HG02759 (cell line): Measurements from ENCODE around the gene PSMD3.
"Not testable (repeated sequence)": the region's sequence is repeated elsewhere in the genome, so short reads cannot be mapped to it uniquely, and the experiment has no call there.

ENCODE experiments used
- ATAC-seq: cut with Tn5 transposase; IDR thresholded peaks from one replicate; pipeline ENCODE4 v1.9.1; 2021; ENCODE audit warnings: mild to moderate bottlenecking, moderate library complexity; ENCODE audit not compliant: unreplicated experiment

Gene PSMD3

DNA sequence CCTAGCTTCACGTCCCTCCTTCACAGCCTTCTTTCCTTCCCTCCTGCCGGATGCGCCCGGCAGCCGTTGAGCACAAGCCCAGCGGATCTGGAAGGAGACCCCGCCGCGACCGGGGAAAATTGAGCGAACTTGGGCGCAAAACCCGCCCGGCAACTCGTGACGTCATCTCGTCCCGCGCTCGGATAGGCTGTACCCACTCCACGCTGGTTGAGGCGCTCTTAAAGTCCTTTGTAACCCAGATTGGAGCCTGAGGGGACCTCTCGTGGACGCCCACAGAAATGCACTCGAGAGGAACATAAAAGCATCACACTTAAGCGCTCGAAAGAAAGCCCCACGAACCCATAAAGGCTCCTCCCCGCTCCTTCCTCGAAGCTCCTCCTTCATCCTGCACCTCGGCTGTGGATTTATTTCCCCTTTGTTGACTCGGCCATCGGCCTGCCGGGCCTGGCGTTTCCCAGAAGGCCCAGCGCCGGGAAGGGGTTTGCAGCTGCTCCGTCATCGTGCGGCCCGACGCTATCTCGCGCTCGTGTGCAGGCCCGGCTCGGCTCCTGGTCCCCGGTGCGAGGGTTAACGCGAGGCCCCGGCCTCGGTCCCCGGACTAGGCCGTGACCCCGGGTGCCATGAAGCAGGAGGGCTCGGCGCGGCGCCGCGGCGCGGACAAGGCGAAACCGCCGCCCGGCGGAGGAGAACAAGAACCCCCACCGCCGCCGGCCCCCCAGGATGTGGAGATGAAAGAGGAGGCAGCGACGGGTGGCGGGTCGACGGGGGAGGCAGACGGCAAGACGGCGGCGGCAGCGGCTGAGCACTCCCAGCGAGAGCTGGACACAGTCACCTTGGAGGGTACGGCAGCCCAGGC is at the start of gene PSMD3:
Gene PSMD3, plus strand, starts transcription at position 457 of the 856 bp plus-strand sequence. Its CDS starts 164 bp downstream, at position 621.
- peak; percentile 94 for ATAC-seq

DNA sequence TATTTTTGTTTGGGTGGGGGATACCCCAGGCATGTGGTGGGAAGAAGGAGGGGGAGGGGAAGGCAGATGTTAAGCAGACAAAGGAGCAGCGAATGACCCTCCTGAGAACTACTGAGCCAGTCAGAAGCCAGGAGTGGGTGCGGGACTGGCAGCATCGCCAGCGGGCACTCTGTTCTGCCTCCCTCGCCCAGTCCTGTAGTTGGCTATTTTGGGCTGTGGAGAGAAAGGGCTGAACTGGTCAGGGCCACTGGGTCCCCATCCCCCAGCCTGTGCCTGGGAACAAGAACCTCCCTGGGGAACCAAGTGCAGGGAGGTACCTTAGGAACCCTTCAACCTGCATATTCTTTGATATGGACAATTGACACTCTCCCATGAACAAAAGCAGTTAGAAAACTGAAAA is 46.7 kb upstream of the PSMD3 start:
- no peak for ATAC-seq

DNA sequence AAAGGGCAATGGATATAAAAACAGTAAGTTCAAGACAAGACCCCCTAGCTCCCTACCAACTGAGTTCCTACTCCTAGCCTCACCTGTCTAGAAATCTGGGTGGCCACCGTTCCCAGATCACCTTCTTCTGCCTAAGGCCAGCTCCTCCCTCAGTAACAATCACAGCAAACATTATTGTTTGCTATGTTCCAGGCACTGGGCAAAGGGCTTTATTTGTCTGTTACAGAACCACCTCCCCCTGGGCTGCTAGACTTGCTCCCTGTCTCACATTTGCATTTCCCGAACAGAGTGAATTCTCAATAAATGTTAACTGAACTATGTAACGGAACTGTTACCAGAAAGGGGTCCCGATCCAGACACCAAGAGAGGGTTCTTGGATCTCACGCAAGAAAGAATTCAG is 46.3 kb upstream of the PSMD3 start:
- no peak for ATAC-seq

DNA sequence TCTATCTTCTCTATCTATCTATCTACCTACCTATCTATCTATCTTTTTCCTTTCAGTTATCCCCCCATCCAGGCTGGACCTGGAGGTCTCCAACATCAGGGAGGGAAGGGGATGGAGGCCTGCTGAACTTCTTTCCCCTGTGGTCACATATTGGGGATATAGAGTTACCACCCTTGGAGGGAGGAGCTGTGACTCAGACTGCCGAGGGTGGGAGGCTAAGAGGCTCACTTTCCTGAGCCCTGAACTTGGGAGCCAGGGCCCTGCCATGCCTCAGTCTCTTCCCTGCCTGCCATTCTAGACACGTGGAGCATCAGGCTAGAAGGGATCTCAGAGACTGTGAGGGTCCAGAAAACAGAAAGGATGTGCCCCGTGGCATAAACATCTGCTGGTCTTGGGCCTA is 44.7 kb upstream of the PSMD3 start:
- no peak for ATAC-seq

DNA sequence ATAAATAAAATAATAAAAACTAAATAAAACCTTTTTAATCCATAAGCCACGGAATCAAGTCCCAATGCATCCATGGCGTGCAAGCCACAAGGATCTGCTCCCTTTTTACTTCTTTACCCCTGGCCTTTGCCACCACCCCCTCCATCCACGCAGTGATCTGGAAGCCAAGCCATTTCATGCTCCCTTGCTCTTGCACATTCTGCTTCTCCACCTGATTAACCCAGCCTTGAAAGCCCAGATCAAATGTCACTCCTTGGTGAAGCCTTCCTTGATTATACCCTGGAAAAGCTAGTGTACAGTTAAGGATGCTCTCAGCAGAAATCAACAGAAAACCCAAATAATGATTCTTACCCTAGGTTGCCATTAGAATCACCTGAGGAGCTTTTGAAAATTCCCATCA is 43.2 kb upstream of the PSMD3 start:
- no peak for ATAC-seq

DNA sequence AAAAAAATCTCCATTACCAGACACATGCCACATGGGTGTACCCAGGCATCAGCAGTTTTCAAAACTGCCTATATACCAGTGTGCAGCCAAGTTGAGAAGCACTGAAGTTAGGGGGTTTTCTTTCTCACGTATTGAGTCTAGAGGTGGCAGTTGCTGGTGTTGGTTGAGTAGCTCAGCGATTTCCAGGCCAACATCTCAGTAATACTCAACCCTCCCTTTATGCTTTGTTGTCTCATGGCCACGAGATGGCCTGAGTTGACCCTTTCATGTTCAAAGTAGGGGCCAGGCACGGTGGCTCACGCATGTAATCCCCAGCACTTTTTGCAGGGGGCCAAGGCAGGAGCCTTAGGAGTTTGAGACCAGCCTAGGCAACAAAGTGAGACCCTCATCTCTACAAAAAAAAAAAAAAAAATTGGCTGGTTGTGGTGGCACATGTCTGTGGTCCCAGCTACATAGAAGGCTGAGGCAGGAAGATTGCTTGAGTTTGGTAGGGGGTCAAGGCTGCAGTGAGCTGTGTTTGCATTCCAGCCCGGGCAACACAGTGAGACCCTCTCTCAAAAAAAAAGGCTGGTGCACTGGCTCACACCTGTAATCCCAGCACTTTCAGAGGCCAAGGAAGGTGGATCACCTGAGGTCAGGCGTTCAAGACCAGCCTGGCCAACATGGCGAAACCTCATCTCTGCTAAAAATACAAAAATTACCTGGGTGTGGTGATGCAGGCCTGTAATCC is 42.3 kb upstream of the PSMD3 start:
- no peak for ATAC-seq

DNA sequence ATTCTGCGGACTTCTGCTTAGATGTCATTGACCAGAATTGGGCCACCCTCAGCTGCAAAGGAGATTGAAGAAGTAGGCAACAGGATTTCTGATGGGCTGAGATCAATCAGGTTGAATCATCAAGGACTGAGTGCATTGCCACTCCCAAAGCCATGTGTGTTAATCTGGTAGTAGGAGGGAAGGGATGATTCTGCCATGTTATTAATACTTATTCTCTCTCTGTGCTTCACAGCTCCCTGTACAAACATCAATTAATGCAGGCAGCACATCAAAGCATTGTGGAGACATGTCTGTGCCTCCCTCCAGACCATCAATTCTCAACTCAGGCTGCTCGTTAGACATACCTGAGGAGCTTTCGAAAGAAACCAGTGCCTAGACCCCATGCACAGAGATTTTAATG is 41.5 kb upstream of the PSMD3 start:
- ATAC-seq: no peak

DNA sequence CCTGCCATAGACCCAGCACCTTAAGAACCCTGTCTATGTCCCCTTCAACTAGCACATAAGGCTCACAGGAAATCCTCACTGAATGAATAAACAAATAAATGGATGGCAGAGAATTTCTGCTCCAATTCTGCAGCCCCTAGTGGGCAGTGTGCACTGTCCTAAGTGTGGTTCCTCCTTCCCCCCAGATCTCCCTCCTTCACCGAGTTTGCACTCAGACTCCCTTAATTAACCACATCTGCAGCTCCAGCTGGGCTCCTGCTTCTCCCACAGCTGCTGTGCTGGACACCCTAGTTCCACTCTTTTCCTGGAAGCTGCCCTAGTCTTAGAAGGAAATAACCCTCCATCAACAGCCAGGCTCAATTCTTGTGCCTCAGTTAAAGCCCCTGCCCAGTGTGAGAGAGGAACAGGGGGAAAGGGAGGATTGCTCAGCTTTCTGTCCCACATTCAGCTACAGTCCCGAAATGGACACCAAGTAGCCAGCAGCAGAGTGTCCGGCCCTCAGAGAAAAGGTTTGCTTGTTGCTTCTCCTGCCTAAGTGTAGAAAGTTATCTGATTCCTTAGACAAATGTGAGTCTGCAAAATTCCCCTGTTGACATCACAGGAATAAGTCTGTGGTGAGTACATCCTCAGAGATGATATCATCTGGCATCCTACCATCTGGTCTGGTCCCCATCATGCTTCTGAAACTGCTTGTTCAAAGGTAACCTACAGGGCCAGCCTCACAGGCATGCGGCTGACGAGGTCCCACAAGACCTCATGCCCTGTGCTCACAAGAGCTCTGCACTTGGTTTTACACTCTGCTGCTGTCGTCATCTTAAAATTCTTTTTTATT is 40.8 kb upstream of the PSMD3 start:
- ATAC-seq: peak; percentile 57

DNA sequence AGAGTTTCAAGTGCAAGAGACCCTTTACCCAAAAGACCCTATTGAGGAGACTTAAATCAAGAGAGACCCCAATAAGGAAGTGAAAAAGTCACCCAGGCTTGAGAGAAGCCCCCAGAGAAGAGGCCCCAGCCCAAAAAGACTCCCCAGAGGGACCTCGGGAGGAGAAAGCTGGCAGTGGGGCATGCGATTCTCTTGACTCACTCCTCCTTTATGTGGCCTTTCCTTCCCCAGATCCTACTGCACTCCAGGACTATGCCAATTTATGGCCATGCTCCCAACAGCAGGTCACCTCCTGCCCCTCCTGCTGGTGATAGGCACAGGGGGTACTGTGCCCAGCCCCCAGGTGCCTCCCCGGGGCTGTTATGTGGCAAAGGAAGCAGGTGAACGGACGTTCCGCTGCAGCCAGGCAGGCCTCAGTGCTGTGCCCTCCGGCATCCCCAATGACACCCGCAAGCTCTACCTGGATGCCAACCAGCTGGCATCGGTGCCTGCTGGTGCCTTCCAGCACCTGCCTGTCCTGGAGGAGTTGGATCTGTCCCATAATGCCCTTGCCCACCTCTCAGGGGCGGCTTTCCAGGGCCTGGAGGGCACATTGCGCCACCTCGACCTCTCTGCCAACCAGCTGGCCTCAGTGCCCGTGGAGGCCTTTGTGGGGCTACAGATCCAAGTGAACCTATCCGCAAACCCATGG is 36.8 kb upstream of the PSMD3 start:
- ATAC-seq: no peak

DNA sequence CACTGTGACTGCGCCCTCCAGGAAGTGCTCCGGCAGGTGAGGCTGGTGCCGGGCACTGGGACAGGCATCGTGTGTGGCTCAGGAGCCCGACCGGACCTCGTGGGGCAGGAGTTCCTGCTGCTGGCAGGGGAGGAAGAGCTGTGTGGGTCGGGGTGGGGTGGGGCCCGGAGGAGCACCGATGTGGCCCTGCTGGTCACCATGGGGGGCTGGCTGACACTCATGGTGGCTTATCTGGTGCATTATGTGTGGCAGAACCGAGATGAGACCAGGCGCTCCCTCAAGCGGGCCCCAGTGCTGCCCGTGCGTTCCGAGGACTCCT is 36.3 kb upstream of the PSMD3 start:
- ATAC-seq: no peak

DNA sequence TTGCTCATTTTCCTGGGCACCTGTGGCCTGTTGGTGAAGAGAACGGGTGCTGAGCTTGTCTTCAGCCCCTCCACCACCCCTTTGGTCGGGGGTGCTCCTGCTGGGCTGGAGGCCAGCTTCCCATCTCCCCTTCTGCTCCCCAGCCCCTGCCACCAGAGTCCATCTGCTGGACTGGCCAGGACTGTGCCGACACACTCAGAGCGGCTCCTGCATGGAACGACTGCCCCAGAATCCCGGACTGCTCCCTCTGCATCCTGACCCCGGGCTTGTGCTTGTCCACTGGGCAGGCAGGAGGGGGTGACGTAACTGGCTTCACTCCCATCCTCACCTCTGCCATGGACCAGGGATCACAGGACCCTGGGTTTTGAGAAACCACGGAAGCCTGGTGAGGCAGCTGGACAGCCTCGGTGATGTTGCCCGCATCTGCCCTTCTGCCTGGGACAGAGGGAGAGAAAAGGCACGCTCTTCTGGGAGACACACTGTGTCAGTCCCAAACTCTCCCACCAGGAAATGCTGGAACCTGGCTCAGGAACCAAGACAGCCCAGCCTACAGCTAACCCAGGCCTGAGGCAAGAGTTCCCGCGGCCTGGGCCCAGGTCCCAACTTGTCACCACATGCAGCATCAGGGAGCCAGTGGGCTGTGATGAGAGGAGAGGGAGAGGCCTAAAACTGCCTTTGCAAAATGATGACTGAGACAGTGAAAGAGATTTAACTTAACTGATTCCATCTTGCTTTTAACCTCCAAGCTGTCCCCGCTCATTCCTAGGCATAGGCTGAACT is 33.9 kb upstream of the PSMD3 start:
- no peak for ATAC-seq

DNA sequence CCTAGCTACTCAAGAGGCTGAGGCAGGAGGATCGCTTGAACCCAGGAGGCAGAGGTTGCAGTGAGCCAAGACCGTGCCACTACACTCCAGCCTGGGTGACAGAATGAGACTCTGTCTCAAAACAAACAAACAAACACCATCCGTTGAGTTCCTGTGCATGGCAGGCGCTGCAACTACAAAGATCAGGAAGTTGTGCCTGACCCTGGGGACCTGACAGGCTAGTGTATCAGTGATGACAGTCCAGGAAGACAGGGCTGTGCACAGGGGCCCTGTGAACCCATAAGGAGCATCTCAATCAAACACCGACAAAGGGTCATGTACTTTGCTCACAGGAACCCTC is 32.1 kb upstream of the PSMD3 start:
- not testable (repeated sequence) for ATAC-seq

DNA sequence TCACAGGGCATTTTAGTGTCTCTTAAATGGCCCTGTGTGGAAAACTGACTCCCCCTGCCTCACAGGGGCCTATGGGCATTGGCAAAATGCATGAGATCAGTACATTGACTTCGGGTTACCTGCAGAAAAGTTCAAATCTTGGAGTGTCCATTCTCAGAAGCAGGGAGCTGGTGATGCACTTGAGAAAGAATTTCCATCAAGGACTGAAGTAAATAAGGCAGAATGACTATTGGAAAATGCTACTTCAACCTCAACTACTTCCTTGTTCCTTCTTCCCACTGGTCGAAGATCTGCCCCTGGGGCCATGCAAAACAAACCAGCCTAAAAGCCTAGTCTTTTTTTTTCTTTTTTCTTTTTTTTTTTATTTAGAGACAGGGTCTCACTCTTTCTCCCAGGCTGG is 31.6 kb upstream of the PSMD3 start:
- no peak for ATAC-seq

DNA sequence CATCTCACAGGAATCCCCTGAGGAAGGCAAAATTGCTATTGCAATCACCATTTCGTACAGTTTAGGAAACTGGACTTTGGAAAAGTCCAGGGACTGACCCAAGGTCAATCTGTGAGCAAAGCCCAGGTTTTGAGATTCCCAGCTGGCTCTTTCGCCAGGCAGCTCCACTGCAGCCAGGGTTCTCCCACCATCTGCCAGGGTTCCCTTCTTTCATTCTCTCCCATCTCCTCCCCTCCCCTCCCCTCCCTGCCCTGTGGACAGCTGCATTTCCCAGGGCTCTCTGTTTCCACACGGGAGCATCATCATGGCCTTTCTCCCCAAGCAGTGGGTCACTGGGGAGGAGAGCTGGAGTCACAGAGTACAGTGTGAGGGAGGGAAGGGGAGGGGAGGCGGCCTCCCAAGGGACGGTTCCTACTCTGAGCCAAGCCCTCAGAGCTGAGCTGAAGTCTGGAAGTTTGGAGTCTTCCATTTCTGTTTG is 29.7 kb upstream of the PSMD3 start:
- ATAC-seq: no peak

DNA sequence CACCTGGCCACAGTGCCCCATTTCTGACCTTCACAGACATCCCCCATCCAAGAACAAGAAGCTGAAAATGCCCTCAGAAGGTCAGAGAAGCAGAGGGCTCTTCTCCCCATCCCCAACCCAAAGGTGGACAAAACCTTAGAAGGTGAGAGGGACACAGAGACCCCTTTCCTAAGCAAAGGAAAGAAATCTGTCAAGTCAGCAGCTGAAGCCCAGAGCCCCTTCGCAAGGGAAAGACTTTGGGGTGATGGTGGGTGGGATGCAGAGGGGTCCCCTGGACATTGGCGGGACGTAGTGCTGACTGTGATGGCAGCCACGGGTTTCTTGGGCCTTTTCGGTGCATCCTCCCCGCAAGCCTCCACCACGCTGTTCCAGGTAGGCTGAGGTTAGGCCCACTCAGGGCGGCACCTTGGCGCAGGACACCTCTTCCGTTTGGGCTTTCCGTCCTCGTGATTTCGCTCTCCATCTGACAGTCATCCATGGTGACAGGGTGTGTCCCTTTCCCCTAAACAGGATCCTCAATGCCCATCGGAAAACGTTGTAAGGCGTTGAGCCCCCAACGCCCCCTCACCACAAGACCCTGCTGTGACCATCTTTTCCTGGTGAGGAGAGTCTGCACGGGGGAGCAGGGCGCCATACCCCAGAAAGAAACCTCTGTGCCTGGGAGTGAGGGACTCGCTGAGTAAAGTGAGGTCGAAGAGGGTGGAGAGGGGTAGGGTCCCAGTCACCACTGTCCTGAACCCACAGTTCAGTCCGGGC is 28.5 kb upstream of the PSMD3 start:
- ATAC-seq: no peak

DNA sequence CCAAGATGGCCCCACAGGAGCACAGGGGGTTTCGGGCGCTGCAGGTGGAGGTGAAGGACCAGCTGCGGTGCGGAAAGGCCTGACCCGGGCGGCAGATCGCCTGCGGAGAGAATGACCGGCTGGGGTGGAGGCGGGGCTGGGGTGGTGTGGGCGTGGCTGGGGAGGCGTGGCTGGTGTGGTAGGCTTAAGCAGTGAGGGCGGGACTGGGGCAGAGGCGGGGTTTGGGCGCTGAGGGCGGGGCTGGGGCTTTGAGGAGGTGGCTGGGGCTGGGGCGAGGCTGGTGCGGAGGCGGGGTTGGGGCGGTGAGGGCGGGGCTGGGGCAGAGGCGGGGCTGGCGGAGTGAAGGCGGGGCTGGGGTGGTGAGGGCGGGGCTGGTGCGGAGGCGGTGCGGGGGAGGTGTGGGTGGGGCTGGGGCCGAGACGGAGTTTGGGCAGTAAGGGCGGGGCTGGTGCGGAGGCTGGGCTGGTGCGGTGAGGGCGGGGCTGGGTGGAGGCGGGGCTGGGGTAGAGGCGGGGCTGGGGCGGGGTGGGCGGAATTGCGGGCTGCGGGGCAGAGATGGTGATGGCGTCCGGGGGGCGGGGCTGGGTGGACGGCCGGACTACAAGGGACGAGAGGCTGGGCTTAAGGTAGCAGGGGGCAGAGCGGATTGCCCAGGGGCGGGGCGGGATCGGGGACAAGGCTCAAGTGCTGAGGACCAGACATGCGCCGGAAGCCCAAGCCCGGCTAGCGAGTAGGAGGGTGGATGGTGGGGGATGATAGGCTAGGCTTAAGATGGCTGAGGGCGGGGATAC is 27.7 kb upstream of the PSMD3 start:
- ATAC-seq: peak; percentile 85

DNA sequence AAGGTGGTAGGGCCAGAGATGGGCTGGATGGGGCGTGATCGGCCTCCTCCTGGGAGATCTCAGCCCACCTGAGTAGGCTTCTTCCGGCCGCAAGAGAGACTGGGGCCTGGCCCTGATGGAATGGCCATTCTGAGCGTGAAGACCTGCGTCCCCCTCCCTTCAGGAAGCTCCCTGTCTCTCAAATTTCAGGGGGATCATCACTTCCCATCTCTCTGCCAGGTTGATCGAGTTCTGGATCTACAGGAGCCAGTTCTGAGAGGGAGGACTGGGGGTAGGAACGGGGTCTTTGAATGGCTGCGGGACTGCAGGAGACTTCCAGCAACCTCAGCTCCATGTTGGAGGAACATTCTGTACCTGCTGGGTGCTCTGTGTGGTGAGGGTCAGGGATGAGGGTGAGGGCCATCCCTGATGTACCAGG is 27.1 kb upstream of the PSMD3 start:
- no peak for ATAC-seq

DNA sequence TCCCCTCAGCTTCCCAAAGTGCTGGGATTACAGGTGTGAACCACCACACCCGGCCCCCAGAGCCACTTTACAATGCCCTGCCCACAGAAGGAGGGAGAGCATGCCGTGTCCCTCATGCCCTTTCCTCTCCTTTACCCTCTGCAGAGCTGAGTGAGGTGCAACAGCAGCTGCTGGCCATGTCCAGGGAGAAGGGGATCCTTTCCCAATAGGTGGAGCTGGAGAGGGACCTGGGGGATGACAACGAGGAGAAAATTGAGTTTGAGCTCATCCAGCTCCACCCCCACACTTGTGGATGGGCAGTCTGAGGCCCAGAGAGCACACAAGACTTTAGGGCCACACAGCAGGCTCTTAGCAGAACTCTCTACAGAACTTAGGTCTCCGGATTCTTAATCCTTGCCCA is 25.7 kb upstream of the PSMD3 start:
- no peak for ATAC-seq
